Ishikawa (cell line): ENCODE measurements around the gene SLC26A8.
A peak's percentile ranks its signal among the peaks of the same experiment; 100 is the strongest.

Experiments used
- CEBPB ChIP-seq: IDR thresholded peaks from 2 replicates; pipeline ENCODE4 v1.6.1; 2012
- CREB1 ChIP-seq: IDR thresholded peaks from 2 replicates; pipeline ENCODE4 v1.6.1; 2012; ENCODE audit warnings: low read depth
- EGR1 ChIP-seq: IDR thresholded peaks from 2 replicates; pipeline ENCODE4 v1.6.1; 2012
- EP300 ChIP-seq: IDR thresholded peaks from 2 replicates; pipeline ENCODE4 v1.6.1; 2012; ENCODE audit warnings: borderline replicate concordance
- FOXM1 ChIP-seq: IDR thresholded peaks from 2 replicates; pipeline ENCODE4 v1.6.1; 2012; ENCODE audit warnings: low read depth, borderline replicate concordance
- NFIC ChIP-seq: IDR thresholded peaks from 2 replicates; pipeline ENCODE4 v1.6.1; 2012
- RAD21 ChIP-seq: IDR thresholded peaks from 2 replicates; pipeline ENCODE4 v1.6.1; 2012; ENCODE audit warnings: low read depth
- TAF1 ChIP-seq: IDR thresholded peaks from 2 replicates; pipeline ENCODE4 v1.6.1; 2012; ENCODE audit warnings: low read depth, mild to moderate bottlenecking
- TCF12 ChIP-seq: IDR thresholded peaks from 2 replicates; pipeline ENCODE4 v1.6.1; 2012; ENCODE audit warnings: low read depth
- TEAD4 ChIP-seq: IDR thresholded peaks from 2 replicates; pipeline ENCODE4 v1.6.1; 2012
- YY1 ChIP-seq: IDR thresholded peaks from 2 replicates; pipeline ENCODE4 v1.6.1; 2012; ENCODE audit warnings: low read depth
- ZBTB7A ChIP-seq: IDR thresholded peaks from 2 replicates; pipeline ENCODE4 v1.6.1; 2012; ENCODE audit warnings: low read depth
- TF ChIP-seq, protein P1 (sequence below): IDR thresholded peaks from 2 replicates; pipeline ENCODE4 v1.6.1; 2012
- TF ChIP-seq, protein P2 (sequence below): IDR thresholded peaks from 2 replicates; pipeline ENCODE4 v1.6.1; 2012
- TF ChIP-seq, protein P3 (sequence below): IDR thresholded peaks from 2 replicates; pipeline ENCODE4 v1.6.1; 2012; ENCODE audit warnings: low read depth, mild to moderate bottlenecking

Gene SLC26A8

DNA sequence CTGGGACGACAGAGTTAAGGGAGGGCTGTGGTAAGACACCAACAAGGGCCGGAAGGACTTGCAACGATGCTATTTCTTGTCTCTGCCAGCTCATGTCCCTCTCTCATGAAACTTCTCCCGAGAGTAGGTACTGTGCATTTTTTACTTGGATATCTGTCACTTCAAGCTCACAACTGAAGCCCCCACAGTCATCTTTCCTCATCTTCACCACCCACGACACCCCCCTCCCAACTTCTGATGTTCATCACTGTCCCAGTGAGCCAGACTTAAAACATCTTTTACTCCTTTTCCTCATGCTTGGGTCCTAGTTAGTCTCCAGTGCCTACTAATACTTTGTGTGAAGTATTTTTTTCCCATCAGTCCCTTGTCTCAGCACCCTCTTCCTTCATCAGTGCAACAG, 68.9 kb downstream of the SLC26A8 start:
- TF ChIP-seq NFIC: no peak
- TF ChIP-seq CEBPB: no peak
- TF ChIP-seq YY1: no peak
- TF ChIP-seq TAF1: no peak
- TF ChIP-seq TCF12: no peak
- TF ChIP-seq FOXM1: no peak
- no peak for TF ChIP-seq ZBTB7A
- no peak for TF ChIP-seq RAD21
- TF ChIP-seq EP300: no peak
- no peak for TF ChIP-seq TEAD4
- TF ChIP-seq CREB1: no peak

DNA sequence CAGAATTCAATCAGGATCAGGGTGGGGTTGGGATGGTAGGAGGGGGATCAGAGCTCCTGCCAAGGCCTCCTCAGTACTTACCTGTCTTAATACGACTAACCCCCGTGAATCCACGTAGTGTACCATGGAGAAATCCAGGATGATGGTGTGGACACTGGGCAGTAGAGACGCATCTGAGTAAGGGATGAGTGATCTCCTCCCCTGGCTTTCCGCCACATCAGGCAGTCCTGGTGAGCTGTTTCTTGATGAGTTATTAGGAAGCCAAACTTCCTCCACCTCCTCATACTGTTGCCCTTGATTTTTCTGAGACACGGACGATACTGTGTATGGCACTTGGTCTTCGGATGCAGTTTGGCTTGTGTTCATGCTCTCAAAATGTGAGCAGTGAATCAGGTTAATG, 69.4 kb downstream of the SLC26A8 start:
- TF ChIP-seq, protein P1, sequence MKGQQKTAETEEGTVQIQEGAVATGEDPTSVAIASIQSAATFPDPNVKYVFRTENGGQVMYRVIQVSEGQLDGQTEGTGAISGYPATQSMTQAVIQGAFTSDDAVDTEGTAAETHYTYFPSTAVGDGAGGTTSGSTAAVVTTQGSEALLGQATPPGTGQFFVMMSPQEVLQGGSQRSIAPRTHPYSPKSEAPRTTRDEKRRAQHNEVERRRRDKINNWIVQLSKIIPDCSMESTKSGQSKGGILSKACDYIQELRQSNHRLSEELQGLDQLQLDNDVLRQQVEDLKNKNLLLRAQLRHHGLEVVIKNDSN: no peak
- TF ChIP-seq TAF1 (no peak), ZBTB7A (no peak), TEAD4 (no peak), EP300 (no peak), YY1 (no peak), EGR1 (no peak)
- TF ChIP-seq, protein P2, sequence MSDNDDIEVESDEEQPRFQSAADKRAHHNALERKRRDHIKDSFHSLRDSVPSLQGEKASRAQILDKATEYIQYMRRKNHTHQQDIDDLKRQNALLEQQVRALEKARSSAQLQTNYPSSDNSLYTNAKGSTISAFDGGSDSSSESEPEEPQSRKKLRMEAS: no peak
- TF ChIP-seq, protein P3, sequence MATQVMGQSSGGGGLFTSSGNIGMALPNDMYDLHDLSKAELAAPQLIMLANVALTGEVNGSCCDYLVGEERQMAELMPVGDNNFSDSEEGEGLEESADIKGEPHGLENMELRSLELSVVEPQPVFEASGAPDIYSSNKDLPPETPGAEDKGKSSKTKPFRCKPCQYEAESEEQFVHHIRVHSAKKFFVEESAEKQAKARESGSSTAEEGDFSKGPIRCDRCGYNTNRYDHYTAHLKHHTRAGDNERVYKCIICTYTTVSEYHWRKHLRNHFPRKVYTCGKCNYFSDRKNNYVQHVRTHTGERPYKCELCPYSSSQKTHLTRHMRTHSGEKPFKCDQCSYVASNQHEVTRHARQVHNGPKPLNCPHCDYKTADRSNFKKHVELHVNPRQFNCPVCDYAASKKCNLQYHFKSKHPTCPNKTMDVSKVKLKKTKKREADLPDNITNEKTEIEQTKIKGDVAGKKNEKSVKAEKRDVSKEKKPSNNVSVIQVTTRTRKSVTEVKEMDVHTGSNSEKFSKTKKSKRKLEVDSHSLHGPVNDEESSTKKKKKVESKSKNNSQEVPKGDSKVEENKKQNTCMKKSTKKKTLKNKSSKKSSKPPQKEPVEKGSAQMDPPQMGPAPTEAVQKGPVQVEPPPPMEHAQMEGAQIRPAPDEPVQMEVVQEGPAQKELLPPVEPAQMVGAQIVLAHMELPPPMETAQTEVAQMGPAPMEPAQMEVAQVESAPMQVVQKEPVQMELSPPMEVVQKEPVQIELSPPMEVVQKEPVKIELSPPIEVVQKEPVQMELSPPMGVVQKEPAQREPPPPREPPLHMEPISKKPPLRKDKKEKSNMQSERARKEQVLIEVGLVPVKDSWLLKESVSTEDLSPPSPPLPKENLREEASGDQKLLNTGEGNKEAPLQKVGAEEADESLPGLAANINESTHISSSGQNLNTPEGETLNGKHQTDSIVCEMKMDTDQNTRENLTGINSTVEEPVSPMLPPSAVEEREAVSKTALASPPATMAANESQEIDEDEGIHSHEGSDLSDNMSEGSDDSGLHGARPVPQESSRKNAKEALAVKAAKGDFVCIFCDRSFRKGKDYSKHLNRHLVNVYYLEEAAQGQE: no peak

DNA sequence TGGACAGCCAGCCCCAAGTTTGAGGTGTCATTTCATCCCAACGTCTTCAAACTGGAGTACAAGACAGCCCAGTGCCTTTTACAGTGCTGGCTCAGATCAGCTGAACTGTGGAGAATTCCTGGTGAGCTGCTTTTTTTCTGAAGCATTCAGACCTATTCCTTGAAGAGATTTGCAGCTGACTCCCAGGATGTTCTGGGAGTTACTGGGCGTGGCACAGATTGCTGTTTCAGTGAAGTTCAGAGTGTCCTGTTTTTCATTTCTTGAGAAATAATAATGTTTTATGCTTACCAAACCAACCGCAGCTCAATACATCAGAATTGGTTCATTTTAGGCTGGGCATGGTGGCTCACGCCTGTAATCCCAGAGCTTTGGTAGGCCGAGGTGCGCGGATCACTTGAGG, 70.1 kb downstream of the SLC26A8 start:
- TF ChIP-seq TAF1 (no peak), RAD21 (no peak), CEBPB (no peak), NFIC (no peak), FOXM1 (no peak), CREB1 (no peak), EP300 (no peak), TCF12 (no peak), YY1 (no peak), ZBTB7A (no peak), TEAD4 (no peak), EGR1 (no peak)
- TF ChIP-seq, protein P3: no peak
- TF ChIP-seq, protein P2: no peak
- TF ChIP-seq, protein P1: no peak

DNA sequence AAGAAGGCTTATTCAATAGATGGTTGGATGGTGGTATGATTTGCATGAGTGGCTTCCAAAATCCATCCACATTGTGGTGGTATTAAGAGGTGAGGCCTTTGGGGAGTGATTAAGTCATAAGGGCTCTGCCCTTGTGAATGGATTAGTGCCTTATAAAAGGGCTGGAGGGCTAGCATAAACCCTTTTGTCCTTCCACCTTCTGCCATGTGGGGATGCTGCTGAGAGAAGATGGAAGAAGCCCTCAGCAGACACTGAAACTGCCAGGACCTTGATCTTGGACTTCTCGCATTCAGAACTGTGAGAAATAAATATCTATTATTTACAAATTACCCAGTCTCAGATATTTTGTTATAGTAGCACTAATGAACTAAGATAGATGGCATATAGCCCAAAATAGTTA, 75.7 kb downstream of the SLC26A8 start:
- TF ChIP-seq TEAD4 (no peak), RAD21 (peak; percentile 35; the same call in 1 of the 2 replicates)

DNA sequence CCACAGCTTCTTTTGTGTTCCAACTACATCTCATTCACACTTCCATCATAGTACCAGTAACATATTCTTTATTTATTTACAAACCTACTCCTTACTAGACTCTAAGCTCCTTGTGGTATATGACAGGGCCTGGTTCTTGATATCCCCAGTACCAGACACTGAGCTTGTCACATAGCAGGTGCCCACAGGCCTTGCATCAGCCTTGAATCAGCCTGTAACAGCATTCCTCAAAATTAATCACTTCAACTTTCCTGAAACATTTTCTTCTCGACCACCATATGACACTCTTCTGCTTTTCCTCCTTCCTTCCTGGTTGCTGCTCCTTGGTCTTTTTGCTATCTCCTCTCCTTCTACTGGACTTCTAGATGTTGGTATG, 78.8 kb downstream of the SLC26A8 start:
- TF ChIP-seq NFIC (no peak), YY1 (no peak), TAF1 (no peak), TEAD4 (no peak), CREB1 (no peak), EP300 (no peak), RAD21 (no peak), TCF12 (no peak), FOXM1 (no peak), CEBPB (no peak), ZBTB7A (no peak), EGR1 (no peak)
- TF ChIP-seq, protein P2: no peak
- TF ChIP-seq, protein P3: no peak
- TF ChIP-seq, protein P1: no peak
